Neural crest cell (in vitro differentiated cells): Measurements from ENCODE around the gene RNF43. TPM values are rescaled to one million over a fixed set of nuclear protein-coding genes. Genes with fewer than 3 reads are reported as not detected.

ENCODE experiments used
- DNase-seq: peaks from one replicate; pipeline ENCODE4 v3.0.0; 2021; ENCODE audit warnings: low read depth, mixed read lengths, low spot score
- H3K27ac Mint-ChIP-seq: one replicate; pipeline ENCODE4 v1.8.0; 2021; ENCODE audit warnings: mild to moderate bottlenecking, mixed read lengths; ENCODE audit not compliant: unreplicated experiment
- H3K27me3 Mint-ChIP-seq: 2 replicates; pipeline ENCODE4 v1.8.0; 2021; ENCODE audit warnings: low read depth, mild to moderate bottlenecking, mixed read lengths
- H3K36me3 Mint-ChIP-seq: 2 replicates; pipeline ENCODE4 v1.8.0; 2021; ENCODE audit warnings: low read depth, mild to moderate bottlenecking, mixed read lengths
- H3K4me1 Mint-ChIP-seq: 2 replicates; pipeline ENCODE4 v1.8.0; 2021; ENCODE audit warnings: mixed read lengths
- H3K4me3 Mint-ChIP-seq: one replicate; pipeline ENCODE4 v1.8.0; 2021; ENCODE audit warnings: mild to moderate bottlenecking, mixed read lengths
- H3K9me3 Mint-ChIP-seq: 2 replicates; pipeline ENCODE4 v1.8.0; 2021; ENCODE audit warnings: mixed read lengths
- CTCF ChIP-seq: fragments of 200-600 bp; sonication (generic); conservative IDR thresholded peaks from 2 replicates; pipeline ENCODE4 v1.5.0; 2021; ENCODE audit warnings: antibody characterized with exemption, mild to moderate bottlenecking
- total RNA-seq: library from RNA; stranded (reverse); gene quantifications from 2 replicates; pipeline ENCODE4 v1.2.1, GENCODE V29; 2021

Gene RNF43
- total RNA-seq, 1 donor from 2014 or later: 2.0 TPM

- Mint-ChIP-seq H3K36me3 (no peaks in the 10 kb centered on the region), H3K4me1 (peaks cover 22% of the 10 kb centered on the region), H3K27ac (no peak overlapping the region), H3K9me3 (no peaks in the 10 kb centered on the region), H3K4me3 (no peak overlapping the region), H3K27me3 (peaks cover 13% of the 10 kb centered on the region)
- no peak for TF ChIP-seq CTCF
- DNase-seq: no peak
Measured at GRCh38 chr17:58420827-58421226, 3.5 kb upstream of the RNF43 start.

GRCh38 chr17:58416937-58417299 lies 416 bp downstream of the RNF43 start:
- peaks cover 13% of the 10 kb centered on the region for H3K27me3 Mint-ChIP-seq
- no peak for DNase-seq
- H3K4me1 Mint-ChIP-seq: peaks cover 24% of the 10 kb centered on the region
- no peak for TF ChIP-seq CTCF
- no peak overlapping the region for H3K27ac Mint-ChIP-seq
- H3K9me3 Mint-ChIP-seq: no peaks in the 10 kb centered on the region
- peak overlapping the region; percentile 75 for H3K4me3 Mint-ChIP-seq
- no peaks in the 10 kb centered on the region for H3K36me3 Mint-ChIP-seq

GRCh38 chr17:58416396-58416795 lies 938 bp downstream of the RNF43 start:
- TF ChIP-seq CTCF: no peak
- H3K4me3 Mint-ChIP-seq: peak overlapping the region; percentile 28
- no peaks in the 10 kb centered on the region for H3K36me3 Mint-ChIP-seq
- no peaks in the 10 kb centered on the region for H3K9me3 Mint-ChIP-seq
- no peak overlapping the region for H3K27ac Mint-ChIP-seq
- peaks cover 17% of the 10 kb centered on the region for H3K27me3 Mint-ChIP-seq
- no peak for DNase-seq
- peaks cover 20% of the 10 kb centered on the region for H3K4me1 Mint-ChIP-seq

- Mint-ChIP-seq H3K4me3 (peak overlapping the region; percentile 54), H3K36me3 (no peaks in the 10 kb centered on the region), H3K9me3 (no peaks in the 10 kb centered on the region), H3K4me1 (peaks cover 20% of the 10 kb centered on the region), H3K27ac (no peak overlapping the region), H3K27me3 (peaks cover 15% of the 10 kb centered on the region)
- peak; percentile 16 for DNase-seq
- TF ChIP-seq CTCF: no peak
Measured at GRCh38 chr17:58415371-58416055, 1.8 kb downstream of the RNF43 start.

- H3K4me1 Mint-ChIP-seq: peaks cover 20% of the 10 kb centered on the region
- no peak for DNase-seq
- peaks cover 14% of the 10 kb centered on the region for H3K27me3 Mint-ChIP-seq
- no peaks in the 10 kb centered on the region for H3K9me3 Mint-ChIP-seq
- TF ChIP-seq CTCF: no peak
- H3K36me3 Mint-ChIP-seq: no peaks in the 10 kb centered on the region
- H3K4me3 Mint-ChIP-seq: peak overlapping the region; percentile 35
- no peak overlapping the region for H3K27ac Mint-ChIP-seq
Measured at GRCh38 chr17:58414596-58414997, 2.7 kb downstream of the RNF43 start.
